NCI-H510A treated with DMSO at 0.1 percent for 48 hours (cell line): ENCODE results near the gene TMEM236.

Experiments used
- DNase-seq: peaks from one replicate; lab custom pipeline; 2025; lab: John Stamatoyannopoulos, UW

The TMEM236 gene

GRCh38 chr10:17740668-17741067 lies 11.3 kb upstream of the TMEM236 start:
- no peak for DNase-seq

DNA sequence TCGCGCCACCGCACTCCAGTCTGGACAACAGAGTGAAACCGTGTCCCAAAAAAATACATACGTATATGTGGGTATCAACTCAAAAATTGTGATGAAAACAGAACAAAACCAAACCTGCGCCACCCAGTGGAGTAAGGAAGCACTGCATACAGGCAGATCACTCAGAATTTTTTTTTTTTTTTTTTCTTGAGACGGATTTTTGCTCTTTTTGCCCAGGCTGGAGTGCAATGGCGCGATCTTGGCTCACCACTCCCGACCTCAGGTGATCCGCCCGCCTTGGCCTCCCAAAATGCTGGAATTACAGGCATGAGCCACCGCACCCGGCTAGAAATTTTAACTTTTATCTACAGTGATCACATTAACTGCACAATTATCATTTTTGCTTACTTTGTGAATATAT lies 9.1 kb upstream of the TMEM236 start:
- DNase-seq: no peak

- no peak for DNase-seq
Measured at GRCh38 chr10:17743437-17743836, 8.6 kb upstream of the TMEM236 start.

- DNase-seq: no peak
Measured at GRCh38 chr10:17744341-17744861, 7.6 kb upstream of the TMEM236 start.

- DNase-seq: no peak
Measured at GRCh38 chr10:17747883-17748550, 4.0 kb upstream of the TMEM236 start.

GRCh38 chr10:17749890-17750289 lies 2.1 kb upstream of the TMEM236 start:
- DNase-seq: no peak

- DNase-seq: no peak
Measured at GRCh38 chr10:17756557-17757217, 4.7 kb downstream of the TMEM236 start.

DNA sequence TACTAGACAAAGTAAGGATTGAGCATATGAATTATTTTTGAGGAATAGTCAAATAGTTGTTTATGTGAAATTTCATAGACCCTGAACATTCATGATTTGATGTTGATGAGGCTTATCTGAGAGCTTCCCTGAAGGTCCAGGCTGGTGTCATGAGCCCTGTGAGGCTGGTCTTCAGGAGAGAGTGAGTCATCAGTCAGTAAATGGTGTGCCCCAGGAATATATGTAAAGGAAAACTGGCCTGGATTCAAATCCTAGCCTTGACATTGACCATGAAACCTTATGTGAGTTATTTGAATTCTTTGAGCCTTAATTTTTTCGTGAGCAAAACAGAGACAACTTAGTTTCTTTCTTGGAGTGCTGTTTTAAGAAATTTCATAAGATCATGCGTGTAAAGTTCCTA lies 6.2 kb downstream of the TMEM236 start:
- no peak for DNase-seq

GRCh38 chr10:17758896-17759295 lies 6.9 kb downstream of the TMEM236 start:
- DNase-seq: no peak

DNA sequence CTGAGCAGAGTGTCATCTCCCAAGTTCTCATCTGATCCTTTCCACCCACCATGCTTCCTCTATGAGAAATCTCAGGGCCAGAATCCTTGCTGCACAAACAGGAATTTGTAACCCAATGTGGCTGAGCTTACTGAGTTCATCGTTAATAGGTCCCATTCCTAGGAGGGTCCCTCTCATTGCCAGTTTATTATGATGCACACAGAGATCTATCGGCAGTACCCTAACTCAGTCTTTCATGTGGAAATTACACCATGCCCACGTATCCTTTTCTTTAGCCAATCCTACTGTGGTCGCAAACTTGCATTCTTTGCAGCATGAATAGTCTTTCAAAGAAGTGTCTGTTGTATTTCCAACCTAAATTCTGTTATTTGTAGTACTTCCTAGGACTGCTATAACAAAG lies 12.1 kb downstream of the TMEM236 start:
- no peak for DNase-seq

GRCh38 chr10:17765602-17766001 lies 13.6 kb downstream of the TMEM236 start:
- no peak for DNase-seq

DNA sequence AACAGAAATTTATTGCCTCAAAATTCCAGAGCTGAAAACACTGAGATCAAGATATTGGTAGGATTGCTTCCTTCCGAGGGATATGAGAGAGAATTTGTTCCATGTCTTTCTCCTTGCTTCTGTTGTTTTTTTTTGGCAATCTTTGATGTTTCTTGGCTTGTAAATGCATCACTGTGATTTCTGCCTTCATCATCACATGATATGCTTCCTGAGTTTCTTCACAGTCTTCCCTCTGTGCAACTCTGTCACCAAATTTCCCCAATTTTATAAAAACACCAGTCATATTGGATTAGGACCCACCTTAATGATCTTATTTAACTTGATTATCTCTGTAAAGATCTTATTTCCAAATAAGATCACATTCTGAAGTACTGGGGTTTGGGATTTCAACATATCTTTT lies 14.7 kb downstream of the TMEM236 start:
- no peak for DNase-seq

GRCh38 chr10:17768496-17768895 lies 16.5 kb downstream of the TMEM236 start:
- no peak for DNase-seq

DNA sequence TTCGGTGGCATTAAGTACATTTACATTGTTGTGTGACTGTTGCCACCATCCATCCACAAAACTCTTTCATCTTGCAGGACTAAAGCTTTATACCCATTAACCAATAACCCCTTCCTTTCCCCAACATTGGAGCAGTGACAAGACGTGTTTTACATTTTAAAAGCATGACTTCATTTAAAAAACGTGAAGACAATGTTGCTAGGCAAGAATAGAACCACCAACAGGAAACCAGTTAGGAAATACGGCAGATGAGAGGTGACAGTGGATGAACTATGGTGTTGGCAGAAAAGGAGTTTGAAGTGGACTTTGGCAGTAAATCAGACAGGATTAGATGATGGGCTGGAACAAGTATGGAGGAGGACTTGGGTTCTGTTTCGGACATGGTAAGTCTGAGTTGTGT lies 17.0 kb downstream of the TMEM236 start:
- DNase-seq: no peak

DNA sequence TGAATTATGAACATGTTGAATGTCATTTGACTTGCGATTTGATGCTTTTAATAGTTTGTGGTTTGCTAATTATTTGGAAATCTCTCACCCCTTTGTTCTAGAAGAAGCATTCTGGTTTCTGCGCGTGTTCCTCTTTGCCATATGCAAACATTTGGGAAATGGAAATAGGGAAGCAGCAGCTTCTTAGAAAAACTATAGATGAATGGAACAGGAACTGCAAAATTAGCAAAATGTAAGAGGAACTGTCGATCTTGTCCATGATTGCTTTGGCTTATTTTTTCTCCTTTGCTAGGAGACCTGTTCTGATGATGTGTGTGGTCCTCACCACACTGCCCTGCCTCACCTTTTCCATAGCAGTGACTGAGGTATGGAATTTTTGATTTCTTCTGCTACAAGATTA lies 19.0 kb downstream of the TMEM236 start:
- DNase-seq: no peak

GRCh38 chr10:17779784-17780183 lies 27.8 kb downstream of the TMEM236 start:
- DNase-seq: no peak

DNA sequence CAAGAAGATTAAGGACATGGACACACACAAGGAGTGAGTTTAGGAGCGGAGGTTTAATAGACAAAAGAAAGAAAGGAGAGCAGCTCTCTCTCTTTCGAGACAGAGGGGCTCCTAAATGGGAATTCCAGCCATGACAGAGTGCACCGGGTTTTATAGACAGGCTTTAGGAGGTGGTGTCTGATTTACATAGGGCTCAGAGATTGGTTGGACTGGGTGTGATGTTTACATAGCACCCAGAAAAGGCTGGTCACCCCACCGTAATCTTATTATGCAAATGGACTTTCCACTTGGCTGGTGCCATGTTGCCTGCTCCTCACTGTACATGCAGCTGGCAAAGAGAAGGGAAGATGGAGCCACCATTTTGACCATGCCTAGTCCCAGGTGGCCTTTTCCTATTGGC lies 28.7 kb downstream of the TMEM236 start:
- DNase-seq: no peak

DNA sequence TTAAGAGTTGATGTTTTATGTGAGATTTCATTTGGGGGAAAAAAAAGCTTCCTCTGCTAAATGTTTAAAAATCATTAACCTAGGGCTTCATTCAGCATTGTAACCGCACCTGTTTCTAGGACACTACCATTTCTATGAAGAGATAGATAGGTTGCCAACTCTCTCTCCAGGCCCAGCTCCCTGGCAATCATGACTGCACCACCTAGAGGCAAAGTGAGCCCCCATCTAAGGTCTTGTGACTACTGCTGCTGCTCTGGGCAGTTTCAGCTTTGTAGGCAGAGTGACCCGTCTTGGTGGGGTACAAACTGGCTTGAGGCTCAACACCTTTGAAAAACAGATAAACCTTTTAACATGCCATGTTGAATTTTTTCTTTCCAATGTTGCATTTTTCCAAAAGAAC lies 29.9 kb downstream of the TMEM236 start:
- no peak for DNase-seq

DNA sequence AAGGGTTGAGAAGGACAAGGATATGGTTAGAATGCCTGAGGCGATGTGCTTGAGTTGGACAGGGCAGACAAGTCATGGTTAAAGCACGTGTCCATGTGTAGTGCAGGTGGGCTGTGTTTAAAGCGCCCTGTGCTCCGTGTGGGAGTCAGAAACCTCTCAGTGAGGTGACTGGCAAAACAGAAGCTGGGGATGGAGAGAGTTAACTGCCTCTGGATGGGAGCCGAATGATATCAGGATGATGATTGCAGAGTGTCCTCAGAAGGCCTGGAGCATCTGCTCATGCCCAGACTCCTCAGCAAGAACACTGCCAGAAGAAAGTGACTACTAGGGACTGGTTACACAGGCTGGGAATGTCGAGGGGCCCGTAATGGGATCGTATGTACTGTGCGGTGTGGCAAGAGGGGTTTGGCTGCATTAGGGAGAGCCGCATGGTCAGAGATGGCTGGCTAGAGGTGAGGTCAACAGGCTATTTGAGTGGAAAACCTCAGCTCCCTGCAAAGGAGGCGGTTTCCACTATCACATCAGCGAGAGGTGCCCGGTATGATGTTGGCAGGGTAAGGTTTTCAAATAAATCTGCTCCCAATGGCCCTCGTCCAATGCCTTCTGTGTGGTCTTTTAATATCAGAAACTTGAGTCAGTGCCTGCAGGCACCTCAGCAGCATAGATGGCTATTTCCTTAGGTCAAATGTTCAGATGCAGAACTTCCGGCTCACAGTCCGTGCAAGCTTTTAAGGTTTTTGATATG lies 31.1 kb downstream of the TMEM236 start:
- DNase-seq: no peak

DNA sequence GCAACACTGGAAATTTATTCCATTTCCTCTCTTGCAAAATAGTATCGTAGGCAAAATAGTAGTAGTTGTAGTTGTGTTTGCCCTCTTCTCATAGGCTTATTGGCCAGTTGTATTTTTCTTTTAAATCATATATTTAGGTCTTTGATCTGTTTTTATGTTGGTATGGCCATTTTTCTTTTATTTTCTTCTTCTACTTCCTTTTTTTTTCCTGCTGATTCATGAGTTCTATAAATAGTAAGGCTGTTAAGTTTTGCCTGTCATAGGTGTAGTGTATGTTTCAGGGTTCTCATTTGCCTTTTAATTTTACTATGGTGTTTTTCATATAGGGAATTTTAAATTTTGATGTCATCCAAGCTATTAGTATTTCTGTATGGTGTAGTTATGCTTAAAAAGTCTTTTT lies 31.8 kb downstream of the TMEM236 start:
- no peak for DNase-seq

DNA sequence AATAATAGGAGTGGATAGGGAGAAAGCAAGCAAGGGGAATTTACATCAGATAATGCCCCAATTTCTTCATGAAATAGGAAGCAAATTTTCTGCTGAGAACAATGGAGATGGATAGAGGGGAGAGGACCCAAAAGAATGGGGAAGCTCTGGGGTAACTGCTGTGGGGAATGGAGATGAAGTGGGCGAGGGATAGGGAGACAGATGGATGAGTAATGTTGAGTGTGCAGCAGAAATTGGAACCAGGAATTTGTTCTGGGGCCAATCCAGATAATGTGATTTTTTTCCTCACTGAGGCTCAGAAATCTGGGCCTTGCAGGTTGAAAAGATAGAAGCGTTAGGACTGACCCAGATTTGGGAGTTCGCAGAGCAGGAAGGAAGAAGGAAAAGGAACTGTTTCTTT lies 32.7 kb downstream of the TMEM236 start:
- no peak for DNase-seq

GRCh38 chr10:17785276-17785930 lies 33.4 kb downstream of the TMEM236 start:
- DNase-seq: no peak
